GM21786 (cell line): ENCODE data around the gene ZFHX3.

Experiments
- ATAC-seq: cut with Tn5 transposase; IDR thresholded peaks from one replicate; pipeline ENCODE4 v1.9.1; 2021; ENCODE audit not compliant: unreplicated experiment

Gene ZFHX3

GRCh38 chr16:73041676-73042075, 6.3 kb downstream of the ZFHX3 start:
- ATAC-seq, result no peak

GRCh38 chr16:73040735-73041402, 7.1 kb downstream of the ZFHX3 start:
- no peak for ATAC-seq

GRCh38 chr16:73040136-73040535, 7.8 kb downstream of the ZFHX3 start:
- no peak for ATAC-seq

GRCh38 chr16:73037845-73038570, 9.9 kb downstream of the ZFHX3 start:
- no peak for ATAC-seq

- peak; percentile 34 for ATAC-seq
Measured at GRCh38 chr16:73037331-73037745, 10.6 kb downstream of the ZFHX3 start.

GRCh38 chr16:73036074-73036826, 11.7 kb downstream of the ZFHX3 start:
- peak; percentile 59 for ATAC-seq

GRCh38 chr16:73034374-73034773, 13.6 kb downstream of the ZFHX3 start:
- ATAC-seq, result peak; percentile 41

GRCh38 chr16:73033271-73033998, 14.5 kb downstream of the ZFHX3 start:
- ATAC-seq, result no peak

- ATAC-seq, result no peak
Measured at GRCh38 chr16:73032541-73033270, 15.2 kb downstream of the ZFHX3 start.

GRCh38 chr16:73031984-73032383, 15.9 kb downstream of the ZFHX3 start:
- ATAC-seq, result no peak

GRCh38 chr16:73031155-73031866, 16.6 kb downstream of the ZFHX3 start:
- no peak for ATAC-seq

- no peak for ATAC-seq
Measured at GRCh38 chr16:73028721-73029361, 19.1 kb downstream of the ZFHX3 start.

- ATAC-seq, result no peak
Measured at GRCh38 chr16:73028263-73028662, 19.7 kb downstream of the ZFHX3 start.

- ATAC-seq, result no peak
Measured at GRCh38 chr16:73027685-73028111, 20.2 kb downstream of the ZFHX3 start.

GRCh38 chr16:73026754-73027684, 20.9 kb downstream of the ZFHX3 start:
- no peak for ATAC-seq

GRCh38 chr16:73025856-73026210, 22.1 kb downstream of the ZFHX3 start:
- no peak for ATAC-seq

GRCh38 chr16:73025151-73025855, 22.6 kb downstream of the ZFHX3 start:
- ATAC-seq, result no peak
